Activated CD4-positive, alpha-beta T cell treated with anti-CD3 and anti-CD28 coated beads for 24 hours (primary cell): ENCODE measurements around the gene CEND1.
"Not testable (repeated sequence)": the region's sequence is repeated elsewhere in the genome, so short reads cannot be mapped to it uniquely, and the experiment has no call there.

Experiments
- DNase-seq, 2 donors: peaks; one replicate each; pipeline ENCODE4 v3.0.0-alpha.2; 2020; ENCODE audit warnings: low read depth in 2 of 2

The CEND1 gene

DNA sequence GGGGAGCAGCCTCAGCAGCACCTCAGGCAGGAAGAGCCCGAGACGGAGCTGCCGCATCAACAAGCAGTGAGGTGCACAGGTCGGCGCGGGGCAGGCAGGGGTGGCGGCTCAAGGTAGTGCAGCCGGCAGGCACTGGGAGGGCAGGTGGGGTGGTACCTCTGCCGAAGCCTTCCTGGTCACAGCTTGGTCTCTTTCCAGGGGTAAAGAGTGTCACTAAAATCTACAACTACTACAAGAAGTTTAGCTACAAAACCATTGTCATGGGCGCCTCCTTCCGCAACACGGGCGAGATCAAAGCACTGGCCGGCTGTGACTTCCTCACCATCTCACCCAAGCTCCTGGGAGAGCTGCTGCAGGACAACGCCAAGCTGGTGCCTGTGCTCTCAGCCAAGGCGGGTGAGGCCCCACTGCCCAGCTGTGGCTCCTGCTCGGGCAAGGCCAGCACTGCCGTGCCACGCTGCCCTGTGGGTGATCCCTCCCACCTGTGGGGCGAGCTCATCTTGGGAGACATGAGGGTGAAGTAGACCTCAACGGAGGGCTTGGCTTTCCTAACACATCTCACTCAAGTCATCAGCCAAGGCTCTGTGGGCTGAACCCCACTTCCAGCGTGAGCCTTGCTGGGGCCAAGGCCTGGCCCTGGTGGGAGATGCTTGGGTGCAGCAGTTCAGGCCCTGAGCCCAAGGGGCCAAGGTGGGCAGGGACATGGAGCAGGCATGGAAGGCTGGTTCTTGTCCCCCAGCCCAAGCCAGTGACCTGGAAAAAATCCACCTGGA, 26.2 kb downstream of the CEND1 start:
- no peak for DNase-seq

DNA sequence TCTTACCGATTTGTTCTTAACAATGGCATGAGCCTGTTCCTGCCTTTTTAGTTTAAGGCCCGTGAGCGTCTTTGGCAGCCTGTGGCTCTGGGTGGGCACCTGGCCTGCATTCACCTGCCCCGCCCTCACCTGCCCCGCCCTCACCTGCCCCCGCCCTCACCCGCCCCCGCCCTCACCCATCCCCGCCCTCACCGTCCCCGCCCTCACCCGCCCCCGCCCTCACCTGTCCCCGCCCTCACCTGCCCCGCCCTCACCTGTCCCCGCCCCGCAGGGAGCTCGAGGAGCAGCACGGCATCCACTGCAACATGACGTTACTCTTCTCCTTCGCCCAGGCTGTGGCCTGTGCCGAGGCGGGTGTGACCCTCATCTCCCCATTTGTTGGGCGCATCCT, 26.8 kb downstream of the CEND1 start:
- DNase-seq = no peak

DNA sequence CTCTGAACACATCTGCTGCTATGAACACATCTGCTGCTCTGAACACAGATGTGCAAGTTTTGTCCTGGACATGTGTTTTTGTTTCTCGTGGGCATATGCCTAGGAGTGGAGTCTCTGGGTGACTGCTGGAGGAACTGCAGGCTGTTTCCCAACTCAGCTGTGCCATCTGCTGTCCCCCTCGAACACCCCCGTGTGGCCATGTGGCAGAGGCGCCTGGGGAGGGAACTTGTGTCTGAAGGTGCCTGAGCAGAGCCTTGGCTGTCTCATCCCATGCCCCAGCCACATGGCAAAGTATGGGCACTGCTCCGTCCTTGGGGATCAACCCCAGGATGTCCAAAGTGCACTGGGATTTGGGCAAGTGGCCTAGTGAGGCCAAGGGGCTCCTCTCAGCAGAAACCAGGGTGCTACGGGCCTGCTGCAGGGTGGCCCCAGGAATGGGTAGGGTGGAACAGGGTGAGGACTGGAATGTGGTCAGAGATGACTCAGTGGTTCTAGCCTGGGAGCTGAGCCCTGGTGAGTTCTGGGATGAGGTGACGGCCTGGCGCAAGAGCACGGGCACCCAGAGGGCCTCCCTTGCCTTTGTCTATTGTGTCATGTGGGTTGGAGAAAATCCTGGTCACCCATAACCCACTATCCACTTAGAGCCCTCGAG, 27.3 kb downstream of the CEND1 start:
- no peak for DNase-seq

DNA sequence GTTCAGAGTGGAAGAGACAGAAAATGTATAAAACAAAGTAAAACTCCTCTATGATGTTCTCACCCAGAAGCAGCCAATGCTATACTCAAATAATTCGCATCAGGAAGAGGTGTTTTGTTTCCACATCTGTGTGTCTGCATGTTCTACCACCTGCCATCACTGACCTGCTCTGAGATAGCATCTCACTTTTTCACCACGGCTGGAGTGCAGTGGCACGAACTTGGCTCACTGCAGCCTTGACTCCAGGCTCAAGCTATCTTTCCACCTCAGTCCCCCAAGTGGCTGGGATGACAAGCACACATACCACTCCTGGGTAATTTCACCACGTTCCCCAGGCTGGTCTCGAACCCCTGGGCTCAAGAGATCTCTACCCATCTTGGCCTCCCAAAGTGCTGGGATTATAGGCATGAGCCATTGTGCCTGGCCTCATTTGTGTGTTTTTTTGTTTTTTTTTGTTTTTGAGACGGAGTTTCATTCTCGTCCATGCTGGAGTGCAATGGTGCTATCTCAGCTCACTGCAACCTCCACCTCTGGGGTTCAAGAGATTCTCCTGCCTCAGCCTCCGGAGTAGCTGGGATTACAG, 28.3 kb downstream of the CEND1 start:
- DNase-seq = no peak

DNA sequence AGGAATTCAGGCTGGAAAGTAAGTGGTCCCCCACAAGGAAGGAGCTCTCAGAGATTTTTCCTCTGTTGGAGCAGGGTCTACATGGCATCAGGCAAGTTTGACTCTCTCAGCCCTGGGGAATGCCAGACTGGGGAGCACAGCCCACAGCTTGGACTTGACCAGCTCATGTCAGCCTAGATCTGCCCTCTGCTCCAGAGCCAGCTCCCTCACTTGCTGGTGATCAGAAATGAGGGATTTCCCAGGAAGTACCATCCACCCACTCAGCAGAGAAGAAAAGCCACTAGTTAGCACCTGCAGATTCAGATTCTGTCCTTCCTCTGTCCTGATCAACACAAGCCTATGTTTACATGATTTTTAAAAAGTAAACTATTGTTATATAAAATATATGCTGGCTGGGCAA, 29.7 kb downstream of the CEND1 start:
- no peak for DNase-seq

DNA sequence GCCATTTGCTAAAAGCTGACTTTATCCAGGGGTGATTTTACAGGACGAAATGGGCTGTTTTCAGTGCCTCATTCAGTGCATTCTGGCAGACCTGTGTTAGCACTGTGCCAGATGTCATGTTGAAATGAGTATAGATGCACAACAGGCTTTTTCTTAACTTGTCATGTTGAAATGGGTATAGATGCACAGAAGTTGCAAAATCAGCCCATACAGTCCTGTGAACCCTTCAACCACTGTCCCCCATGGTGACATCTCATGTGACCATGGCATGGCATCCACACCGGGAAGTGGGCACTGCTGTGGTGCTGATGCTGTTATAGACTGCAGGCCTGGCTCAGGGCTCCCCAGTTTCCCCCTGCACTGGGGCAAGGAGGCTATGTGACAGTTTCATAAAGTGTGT, 40.2 kb downstream of the CEND1 start:
- DNase-seq = no peak

DNA sequence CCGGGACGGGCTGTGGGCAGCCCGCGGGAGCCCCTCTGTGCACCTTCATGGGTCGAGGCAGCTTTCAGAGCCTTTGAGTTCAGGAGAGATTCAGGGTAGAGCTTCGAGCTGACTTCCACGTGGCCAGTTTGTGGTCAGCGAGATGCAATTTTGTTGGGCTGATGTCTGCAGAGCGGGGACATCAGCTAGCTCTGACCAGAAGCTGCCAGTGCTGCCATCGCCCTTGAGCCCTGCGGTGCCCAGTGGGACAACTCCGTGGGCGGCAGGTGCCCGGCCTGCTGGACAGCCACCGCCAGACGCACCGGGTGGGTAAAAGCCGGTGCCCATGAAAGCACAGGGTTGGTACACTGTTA, 41.9 kb downstream of the CEND1 start:
- DNase-seq = no peak

DNA sequence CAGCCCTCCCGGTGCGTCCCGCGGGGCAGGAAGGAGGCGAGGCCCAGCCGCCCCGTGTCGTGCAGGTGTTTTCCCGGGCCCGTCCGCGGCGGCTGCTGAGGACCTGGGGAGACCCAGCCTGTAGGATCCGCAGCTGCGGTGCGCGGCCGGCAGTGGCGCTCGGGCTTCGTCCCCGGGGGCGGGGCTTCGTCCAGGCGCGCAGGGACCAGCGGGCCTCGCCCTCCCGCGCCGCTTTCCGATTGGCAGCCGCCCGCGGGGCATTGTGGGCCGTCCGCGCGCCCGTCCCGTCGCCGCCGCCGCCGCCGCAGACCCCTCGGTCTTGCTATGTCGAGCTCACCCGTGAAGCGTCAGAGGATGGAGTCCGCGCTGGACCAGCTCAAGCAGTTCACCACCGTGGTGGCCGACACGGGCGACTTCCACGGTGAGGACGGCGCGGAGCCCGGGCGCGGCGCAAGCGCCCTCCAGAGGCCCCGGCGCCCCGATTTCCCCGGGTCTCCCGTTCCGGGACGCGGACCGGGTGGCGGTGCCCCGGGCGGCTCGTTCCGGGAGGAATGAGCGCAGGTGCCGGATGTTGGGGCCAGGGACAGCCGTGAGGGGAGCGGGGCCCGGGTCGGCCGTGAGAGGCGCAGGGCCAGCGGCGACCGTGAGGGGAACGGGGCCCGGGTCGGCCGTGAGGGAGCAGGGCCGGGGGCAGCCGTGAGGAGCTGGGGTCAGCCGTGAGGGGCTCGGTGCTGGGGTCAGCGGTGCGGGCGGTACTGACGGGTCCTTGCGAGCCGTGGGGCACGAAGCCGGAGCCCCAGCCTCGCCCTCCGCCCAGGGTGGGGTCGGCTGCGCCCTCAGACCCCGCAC, 42.5 kb downstream of the CEND1 start, which contains the start of gene TALDO1:
Gene TALDO1, plus strand, starts transcription at position 307 of the 849 bp plus-strand sequence. Its CDS starts 18 bp downstream, at position 325.
- peak; percentile 72 to 86 for DNase-seq

DNA sequence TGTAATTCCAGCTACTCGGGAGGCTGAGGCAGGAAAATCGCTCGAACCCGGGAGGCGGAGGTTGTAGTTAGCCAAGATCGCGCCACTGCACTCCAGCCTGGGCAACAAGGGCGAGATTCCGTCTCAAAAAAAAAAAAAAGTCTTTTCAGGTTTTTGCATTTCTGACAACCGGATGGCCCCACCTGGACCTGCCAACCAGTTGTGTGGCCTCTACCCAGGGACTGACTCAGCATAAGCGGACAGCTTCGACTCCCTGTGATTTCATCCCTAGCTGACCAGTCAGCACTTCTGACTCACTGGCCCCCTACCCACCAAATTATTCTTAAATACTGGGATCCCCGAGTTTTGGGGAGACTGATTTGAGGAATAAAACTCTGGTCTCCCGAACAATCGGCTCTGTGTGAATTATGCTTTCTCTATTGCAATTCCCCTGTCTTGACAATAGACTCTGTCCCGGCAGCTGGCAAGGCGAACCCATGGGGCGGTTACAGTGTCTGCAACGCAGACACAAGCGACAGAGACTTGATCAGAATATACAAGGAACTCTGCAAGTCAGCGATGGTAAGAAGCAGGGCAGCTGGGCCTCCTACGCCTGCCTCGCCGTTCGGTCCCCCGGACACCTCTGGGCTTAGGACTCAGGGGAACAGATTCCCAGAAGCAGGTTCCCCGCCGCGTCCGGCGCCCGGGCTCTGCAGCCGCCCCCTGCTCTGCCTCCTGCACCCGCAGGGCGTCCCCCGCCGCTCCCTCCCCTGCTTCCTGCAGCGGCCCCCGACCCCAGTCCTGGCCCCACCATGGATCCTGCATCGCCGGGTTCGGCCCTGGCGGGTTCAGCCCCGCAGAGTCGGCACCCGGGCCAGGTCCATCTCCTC, 43.4 kb downstream of the CEND1 start:
- DNase-seq = no peak

DNA sequence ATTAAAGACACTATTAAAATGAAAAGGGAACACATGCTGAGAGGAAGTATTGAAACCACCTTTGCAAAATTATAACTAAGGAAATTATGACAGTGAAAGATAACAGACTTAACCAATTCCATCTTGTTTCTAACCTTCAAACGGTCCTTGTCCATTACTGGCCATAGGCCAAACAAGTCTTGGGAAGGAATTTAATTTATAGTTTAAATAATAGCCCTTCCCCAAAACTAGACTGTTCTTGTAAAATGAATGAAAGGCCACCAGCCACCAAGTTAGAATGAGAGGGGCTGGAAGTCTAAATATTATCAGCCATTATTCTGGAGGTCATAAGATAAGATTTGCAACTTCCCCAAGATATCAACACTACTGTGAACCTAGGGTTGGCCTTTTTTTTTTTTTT, 44.5 kb downstream of the CEND1 start:
- no peak for DNase-seq

DNA sequence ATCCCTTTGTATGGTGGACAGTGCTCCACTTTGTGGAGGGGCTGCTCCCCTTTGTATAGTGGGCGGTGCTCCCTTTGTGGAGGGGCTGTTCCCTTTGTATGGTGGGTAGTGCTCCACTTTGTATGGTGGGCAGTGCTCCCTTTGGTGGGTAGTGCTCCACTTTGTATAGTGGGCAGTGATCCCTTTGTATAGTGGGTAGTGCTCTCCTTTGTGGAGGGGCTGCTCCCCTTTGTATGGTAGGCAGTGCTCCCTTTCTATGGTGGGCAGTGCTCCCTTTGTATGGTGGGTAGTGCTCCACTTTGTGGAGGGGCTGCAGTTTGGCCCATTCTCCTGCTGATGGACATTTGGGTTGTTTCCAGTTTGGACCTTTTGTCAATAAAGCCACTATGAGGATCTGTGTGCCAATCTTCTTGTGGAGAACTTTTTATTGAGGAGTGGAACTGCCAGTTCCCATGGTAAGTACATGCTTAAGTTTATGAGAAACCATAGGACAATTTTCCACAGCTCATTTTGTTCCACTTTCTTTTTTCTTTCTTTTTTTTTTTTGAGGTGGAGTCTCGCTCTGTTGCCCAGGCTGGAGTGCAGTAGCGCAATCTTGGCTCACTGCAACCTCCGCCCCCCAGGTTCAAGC, 47.2 kb downstream of the CEND1 start:
- DNase-seq = no peak

DNA sequence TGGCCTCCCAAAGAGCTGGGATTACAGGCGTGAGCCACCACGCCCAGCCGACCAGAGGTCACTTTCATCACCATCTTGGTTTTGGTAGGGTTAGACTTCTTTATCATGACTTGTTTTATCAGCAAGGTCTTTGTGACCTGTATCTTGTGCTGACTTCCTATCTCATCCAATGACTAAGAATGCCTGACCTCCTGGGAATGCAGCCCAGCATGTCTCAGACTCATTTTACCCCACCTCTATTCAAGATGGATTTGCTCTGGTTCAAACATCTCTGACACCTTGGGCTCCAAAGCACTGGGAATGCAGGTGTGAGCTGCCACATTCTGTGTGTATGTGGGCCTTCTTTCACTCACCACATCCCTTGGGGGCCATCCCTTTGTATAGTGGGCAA, 47.7 kb downstream of the CEND1 start:
- DNase-seq = no peak

DNA sequence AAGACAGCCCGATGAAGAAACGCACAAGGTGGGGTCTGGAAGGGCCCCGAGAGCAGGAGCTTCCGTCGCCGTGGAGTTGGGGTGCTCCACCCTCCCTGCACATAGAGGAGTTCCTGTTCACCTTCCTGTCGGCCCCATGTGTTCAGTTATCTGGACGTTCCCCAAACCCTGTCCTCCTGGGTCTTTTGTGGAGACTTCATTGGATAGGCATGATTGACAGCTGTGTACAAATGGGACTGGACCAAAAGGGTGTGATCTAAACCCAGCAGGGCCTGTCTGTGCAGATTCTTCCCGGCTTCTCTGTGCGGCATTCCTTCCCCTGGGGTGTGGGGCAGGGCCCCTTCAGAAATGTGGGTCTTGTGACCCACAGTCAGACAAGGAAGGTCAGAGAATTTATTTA, 52.0 kb downstream of the CEND1 start:
- DNase-seq = not testable (repeated sequence)

DNA sequence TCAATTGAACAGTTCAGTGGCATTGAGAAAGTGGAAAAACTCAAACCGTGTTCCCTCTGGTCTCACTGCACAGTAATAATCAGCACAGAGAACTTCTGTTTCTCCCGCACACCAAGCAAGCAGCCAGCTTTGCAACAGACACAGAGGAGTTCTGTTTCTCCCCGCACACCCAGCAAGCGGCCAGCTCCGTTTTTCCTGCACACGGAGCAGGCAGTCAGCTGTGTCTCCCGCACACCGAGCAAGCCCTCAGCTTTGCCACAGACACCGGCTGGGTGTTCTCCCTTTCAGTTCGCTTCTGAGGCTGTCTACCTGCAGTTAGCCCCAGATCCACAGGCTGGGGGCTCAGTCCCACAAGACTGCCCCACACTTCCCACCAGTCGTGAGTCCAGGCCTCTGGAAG, 52.5 kb downstream of the CEND1 start:
- no peak for DNase-seq
